Measurements from ENCODE around the gene RASGRP3. TPM values are rescaled to one million over a fixed set of nuclear protein-coding genes. Genes with fewer than 3 reads are reported as not detected.

The RASGRP3 gene, protein sequence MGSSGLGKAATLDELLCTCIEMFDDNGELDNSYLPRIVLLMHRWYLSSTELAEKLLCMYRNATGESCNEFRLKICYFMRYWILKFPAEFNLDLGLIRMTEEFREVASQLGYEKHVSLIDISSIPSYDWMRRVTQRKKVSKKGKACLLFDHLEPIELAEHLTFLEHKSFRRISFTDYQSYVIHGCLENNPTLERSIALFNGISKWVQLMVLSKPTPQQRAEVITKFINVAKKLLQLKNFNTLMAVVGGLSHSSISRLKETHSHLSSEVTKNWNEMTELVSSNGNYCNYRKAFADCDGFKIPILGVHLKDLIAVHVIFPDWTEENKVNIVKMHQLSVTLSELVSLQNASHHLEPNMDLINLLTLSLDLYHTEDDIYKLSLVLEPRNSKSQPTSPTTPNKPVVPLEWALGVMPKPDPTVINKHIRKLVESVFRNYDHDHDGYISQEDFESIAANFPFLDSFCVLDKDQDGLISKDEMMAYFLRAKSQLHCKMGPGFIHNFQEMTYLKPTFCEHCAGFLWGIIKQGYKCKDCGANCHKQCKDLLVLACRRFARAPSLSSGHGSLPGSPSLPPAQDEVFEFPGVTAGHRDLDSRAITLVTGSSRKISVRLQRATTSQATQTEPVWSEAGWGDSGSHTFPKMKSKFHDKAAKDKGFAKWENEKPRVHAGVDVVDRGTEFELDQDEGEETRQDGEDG
- total RNA-seq (2022; extraction: Qiagen RNA extraction) = 0.66 to 1.1 TPM (median 1.0 TPM) in 5 replicates

GRCh38 chr2:33476131-33476792 is at the start of gene RASGRP3:
Gene RASGRP3 (plus strand): TSS chr2:33476649. CDS start chr2:33515137, 38,488 bp downstream.

DNA sequence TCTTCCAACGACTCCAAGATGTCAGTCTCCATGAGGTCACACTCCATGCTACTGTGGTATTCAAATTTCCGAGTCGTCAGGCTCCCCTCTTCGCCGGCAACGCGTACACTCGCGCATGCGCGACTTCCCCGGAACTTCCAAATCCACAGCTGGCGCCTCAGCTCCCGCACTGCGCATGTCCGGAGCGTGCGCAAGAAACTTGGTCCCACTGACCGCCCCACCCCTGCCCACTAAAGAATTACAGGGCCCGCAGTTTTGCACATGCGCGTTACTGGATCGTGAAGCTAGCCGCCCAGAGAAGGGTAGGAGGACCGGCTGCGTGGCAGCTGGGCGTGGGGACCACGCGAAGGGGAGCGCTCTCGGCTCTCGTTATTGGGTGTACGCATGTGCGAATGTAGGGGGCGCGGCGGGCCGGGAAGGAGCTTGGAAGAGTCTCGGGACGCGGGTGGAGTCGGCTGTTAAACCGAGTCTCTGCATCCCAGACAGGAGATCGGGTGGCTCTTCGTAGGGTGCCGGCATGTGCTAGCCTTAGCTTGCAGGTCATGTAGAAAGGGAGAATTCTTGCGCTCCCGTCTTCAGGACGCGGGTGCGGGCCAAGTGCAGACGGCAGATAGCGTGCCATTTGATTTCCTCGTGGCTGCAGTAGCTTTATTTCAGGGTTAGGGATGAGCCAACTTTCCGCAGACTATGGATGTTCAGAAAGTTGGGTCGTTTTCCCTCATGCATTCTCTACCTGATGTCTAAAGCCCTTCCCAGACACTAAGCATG is 122.9 kb downstream of the RASGRP3 start, which contains the start of gene FAM98A:
Gene FAM98A, minus strand, starts transcription at position 125 of the 768 bp plus-strand sequence. Its CDS starts 78 bp downstream, at position 47.

Other genes starting within 250 kb of the RASGRP3 start
- 63.9 to 161 TPM (median 66.6 TPM) in 5 replicates for gene FAM98A, start 122.7 kb downstream of the RASGRP3 start, total RNA-seq (2022; extraction: Qiagen RNA extraction)

All from A549 treated with Hydrocortisone at 1 μM for 4 hours (cell line).